ENCODE data around the gene IFIT3. TPM values are rescaled to one million over a fixed set of nuclear protein-coding genes. Genes with fewer than 3 reads are reported as not detected.
A peak's percentile ranks its signal among the peaks of the same experiment; 100 is the strongest.
"Not testable (repeated sequence)": the region's sequence is repeated elsewhere in the genome, so short reads cannot be mapped to it uniquely, and the experiment has no call there.

Gene IFIT3, protein sequence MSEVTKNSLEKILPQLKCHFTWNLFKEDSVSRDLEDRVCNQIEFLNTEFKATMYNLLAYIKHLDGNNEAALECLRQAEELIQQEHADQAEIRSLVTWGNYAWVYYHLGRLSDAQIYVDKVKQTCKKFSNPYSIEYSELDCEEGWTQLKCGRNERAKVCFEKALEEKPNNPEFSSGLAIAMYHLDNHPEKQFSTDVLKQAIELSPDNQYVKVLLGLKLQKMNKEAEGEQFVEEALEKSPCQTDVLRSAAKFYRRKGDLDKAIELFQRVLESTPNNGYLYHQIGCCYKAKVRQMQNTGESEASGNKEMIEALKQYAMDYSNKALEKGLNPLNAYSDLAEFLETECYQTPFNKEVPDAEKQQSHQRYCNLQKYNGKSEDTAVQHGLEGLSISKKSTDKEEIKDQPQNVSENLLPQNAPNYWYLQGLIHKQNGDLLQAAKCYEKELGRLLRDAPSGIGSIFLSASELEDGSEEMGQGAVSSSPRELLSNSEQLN
- 5.3 TPM for polyA plus RNA-seq (2013, experiment 1 of 2; ENCODE audit: insufficient read length)
- polyA plus RNA-seq (2013, experiment 2 of 2; ENCODE audit: insufficient read length), result 5.7 TPM

GRCh38 chr10:89327803-89328441 is at the start of gene IFIT3:
IFIT3 (plus strand) TSS chr10:89327997; CDS start chr10:89328074, 77 bp downstream.
- peak; percentile 98 for DNase-seq

GRCh38 chr10:89278034-89278535 is 49.7 kb upstream of the IFIT3 start:
- peak; percentile 98 for DNase-seq

DNA sequence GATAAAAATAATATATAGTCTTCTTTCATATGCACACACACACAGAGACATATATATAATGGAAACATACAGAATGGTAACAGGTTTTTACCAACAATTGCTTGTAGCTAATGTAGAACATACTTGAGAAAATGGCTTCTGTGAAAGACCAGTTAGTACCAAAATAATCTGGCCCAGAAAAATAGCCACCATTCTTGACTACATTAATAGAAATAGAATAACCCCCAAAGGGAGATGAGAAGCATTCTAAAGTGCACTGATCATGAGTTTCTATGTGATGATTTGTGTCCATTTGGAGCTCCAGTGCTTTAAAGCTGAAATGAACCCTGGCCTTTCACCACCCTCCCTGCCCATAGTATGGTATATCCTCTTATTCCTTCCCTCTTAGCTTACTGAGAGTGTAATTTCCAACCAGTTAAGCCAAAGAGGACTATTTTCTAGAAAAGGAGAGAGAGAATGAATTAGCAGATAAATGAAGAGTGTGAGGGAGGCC is 48.9 kb upstream of the IFIT3 start:
- DNase-seq, result no peak

GRCh38 chr10:89279421-89279869 is 48.4 kb upstream of the IFIT3 start:
- peak; percentile 67 for DNase-seq

DNA sequence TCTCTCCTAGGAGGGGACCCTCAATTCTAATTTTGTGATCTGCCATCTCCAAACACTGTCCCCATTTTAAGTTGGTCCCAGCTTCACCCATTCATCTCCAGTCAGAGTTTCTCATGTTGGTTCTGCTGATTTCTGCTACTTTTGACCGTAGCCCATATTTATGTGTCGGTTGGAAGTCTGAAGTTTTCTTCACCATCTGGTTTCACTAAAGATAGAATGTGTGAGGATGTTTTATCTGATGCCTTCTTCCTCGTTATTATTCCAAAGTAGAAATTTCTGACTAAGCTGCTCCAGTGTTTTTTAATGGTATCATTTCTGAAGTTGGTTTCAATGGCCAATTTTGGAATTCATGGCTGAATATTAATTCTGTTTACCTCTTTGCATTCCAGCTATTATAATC is 47.3 kb upstream of the IFIT3 start:
- DNase-seq, result peak; percentile 61

GRCh38 chr10:89281606-89282395 is 46.0 kb upstream of the IFIT3 start:
- DNase-seq, result no peak

GRCh38 chr10:89283025-89283935 is 44.5 kb upstream of the IFIT3 start:
- peak; percentile 56 for DNase-seq

- DNase-seq, result peak; percentile 96
These were observed 43.8 kb upstream of the IFIT3 start for GRCh38 chr10:89283936-89284475.

DNA sequence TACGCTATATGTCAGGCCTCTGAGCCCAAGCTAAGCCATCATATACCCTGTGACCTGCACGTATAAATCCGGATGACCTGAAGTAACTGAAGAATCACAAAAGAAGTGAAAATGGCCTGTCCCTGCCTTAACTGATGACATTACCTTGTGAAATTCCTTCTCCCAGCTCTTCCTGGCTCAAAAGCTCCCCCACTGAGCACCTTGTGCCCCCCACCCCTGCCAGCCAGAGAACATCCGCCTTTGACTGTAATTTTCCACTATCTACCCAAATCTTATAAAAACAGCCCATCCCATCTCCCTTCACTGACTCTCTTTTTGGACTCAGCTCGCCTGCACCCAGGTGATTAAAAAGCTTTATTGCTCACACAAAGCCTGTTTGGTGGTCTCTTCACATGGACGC is 43.1 kb upstream of the IFIT3 start:
- DNase-seq, result not testable (repeated sequence)

- peak; percentile 72 for DNase-seq
These were observed 42.5 kb upstream of the IFIT3 start for GRCh38 chr10:89285303-89285702.

DNA sequence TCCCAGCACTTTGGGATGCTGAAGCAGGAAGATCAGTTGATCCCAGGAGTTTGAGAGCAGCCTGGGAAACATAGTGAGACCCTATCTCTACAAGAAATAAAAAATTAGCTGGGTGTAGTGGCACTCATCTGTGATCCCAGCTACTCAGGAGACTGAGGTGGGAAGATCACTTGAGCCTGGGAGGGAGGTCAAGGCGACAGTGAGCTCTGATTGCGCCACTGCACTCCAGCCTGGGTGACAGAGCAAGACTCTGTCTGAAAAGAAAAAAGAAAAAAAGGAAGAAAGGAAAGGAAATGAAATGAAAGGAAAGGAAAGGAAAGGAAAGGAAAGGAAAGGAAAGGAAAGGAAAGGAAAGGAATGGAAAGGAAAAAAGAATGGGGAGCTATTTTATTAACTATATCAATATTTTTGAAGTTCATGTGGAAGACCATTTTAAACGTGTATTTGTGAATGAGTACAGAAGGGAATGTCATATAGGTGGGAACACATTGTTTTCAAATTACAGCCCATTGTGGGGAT is 33.0 kb upstream of the IFIT3 start:
- no peak for DNase-seq

- DNase-seq, result peak; percentile 85
These were observed 32.2 kb upstream of the IFIT3 start for GRCh38 chr10:89295597-89295996.

DNA sequence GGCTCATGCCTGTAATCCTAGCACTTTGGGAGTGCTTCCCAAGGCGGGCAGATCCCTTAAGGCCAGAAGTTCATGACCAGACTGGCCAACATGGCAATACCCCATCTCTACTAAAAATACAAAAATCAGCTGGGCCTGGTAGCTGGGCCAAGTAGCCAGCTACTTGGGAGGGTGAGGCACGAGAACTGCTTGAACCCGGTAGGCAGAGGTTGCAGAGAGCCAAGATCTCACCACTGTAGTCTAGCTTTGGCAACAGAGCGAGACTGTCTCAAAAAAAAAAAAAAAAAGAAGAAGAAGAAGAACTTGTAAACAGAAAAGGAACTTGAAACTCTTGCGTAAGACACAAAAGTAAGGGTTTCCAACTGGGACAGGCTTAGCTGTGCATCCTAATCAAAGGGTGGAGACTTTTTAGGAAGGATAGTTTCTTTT is 31.6 kb upstream of the IFIT3 start:
- DNase-seq, result peak; percentile 41

GRCh38 chr10:89297356-89297755 is 30.4 kb upstream of the IFIT3 start:
- no peak for DNase-seq

GRCh38 chr10:89297791-89298190 is 30.0 kb upstream of the IFIT3 start:
- DNase-seq, result no peak

DNA sequence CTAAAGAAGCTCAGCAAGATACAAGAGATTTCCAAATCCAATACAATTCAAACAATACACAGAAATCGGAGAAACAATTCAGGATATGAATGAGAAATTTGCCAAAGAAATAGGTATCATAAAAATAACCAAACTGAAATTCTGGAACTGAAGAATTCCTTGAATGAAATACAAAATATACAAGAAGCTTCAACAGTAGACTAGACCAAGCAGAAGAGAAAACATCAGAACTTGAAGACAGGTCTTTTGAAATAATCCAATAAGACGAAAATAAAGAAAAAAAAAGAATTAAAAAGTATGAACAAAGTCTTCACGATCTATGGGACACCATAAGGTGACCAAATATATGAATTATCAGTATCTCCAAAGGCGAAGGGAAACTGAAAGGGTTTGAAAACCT is 28.8 kb upstream of the IFIT3 start:
- DNase-seq, result no peak

GRCh38 chr10:89301232-89301631 is 26.6 kb upstream of the IFIT3 start:
- DNase-seq, result peak; percentile 28

- DNase-seq, result peak; percentile 69
These were observed 25.9 kb upstream of the IFIT3 start, which contains the start of gene IFIT2 for GRCh38 chr10:89301721-89302445. IFIT2 (plus strand) TSS chr10:89302046; CDS start chr10:89302124, 78 bp downstream.

DNA sequence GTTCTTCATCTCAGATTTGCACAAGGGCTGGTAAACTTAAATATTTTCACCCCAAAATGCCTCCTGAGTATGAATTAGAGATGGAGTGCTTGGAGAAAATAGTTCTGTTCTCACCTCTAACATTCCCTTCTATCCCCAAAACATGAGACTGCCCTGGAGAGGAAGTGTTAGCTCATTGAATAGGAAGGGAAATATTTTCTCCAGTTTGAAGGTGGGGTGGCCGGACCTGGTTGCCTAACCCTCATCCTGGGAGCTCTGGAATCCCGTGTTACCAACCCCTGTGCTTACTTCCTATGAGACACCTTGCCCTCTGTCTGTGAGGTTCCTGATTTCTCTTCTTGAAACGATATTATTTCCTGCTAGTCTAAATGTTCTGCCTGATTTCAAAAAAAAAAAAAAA is 25.2 kb upstream of the IFIT3 start:
- no peak for DNase-seq

- DNase-seq, result no peak
These were observed 24.6 kb upstream of the IFIT3 start for GRCh38 chr10:89303161-89303560.
